Keratinocyte (primary cell): ENCODE results near the gene OR9Q2.

ENCODE experiments used
- CTCF ChIP-seq, 3 experiments: IDR thresholded peaks in 1 of 3; conservative IDR thresholded peaks in 1 of 3; optimal IDR thresholded peaks in 1 of 3; 2 replicates in 2 of 3; 3 replicates in 1 of 3; pipeline versions ENCODE3 to v1.5.1; 2011; ENCODE audit warnings: low read length in 3 of 3, mild to moderate bottlenecking in 3 of 3, moderate library complexity in 2 of 3, control low read depth in 1 of 3, inconsistent platforms in 1 of 3; ENCODE audit not compliant: insufficient read depth in 2 of 3; ENCODE audit errors: extremely low read depth in 1 of 3
- EZH2 ChIP-seq: IDR thresholded peaks from one replicate; pipeline ENCODE4 v1.6.1; 2012; ENCODE audit warnings: inconsistent platforms, mild to moderate bottlenecking, low read length, moderate library complexity

GRCh38 chr11:58222721-58223120 is 33.9 kb downstream of the OR9Q2 start:
- TF ChIP-seq CTCF (optimal IDR thresholded peaks at IDR 0.05 in 1 of 3, IDR thresholded peaks at IDR 0.05 in 1 of 3, conservative IDR thresholded peaks at IDR 0.05 in 1 of 3; ENCODE audit: extremely low read depth in 1 of 3, insufficient read depth in 2 of 3, low read length in 3 of 3) (no peak), EZH2 (no peak)
